Activated T-helper 9 cell treated with anti-CD3 and anti-CD28 coated beads, Interleukin-2, amount 50 U/mL, for 16 hours (primary cell): ENCODE measurements around the gene STAM.
"Not testable (repeated sequence)": the region's sequence is repeated elsewhere in the genome, so short reads cannot be mapped to it uniquely, and the experiment has no call there.

Experiments used
- DNase-seq: peaks from one replicate; pipeline ENCODE4 v3.0.0-alpha.2; 2020; ENCODE audit warnings: low read depth

Gene STAM

GRCh38 chr10:17676919-17677318 is 33.0 kb downstream of the STAM start:
- no peak for DNase-seq

- DNase-seq: no peak
Measured at GRCh38 chr10:17682236-17682946, 38.4 kb downstream of the STAM start.

- no peak for DNase-seq
Measured at GRCh38 chr10:17683541-17683940, 39.6 kb downstream of the STAM start.

GRCh38 chr10:17684537-17684936 is 40.6 kb downstream of the STAM start:
- no peak for DNase-seq

GRCh38 chr10:17685233-17685840 is 41.4 kb downstream of the STAM start:
- DNase-seq: peak; percentile 6

GRCh38 chr10:17687117-17687831 is 43.3 kb downstream of the STAM start:
- no peak for DNase-seq

- DNase-seq: no peak
Measured at GRCh38 chr10:17689137-17689536, 45.2 kb downstream of the STAM start.

- DNase-seq: no peak
Measured at GRCh38 chr10:17693009-17693408, 49.1 kb downstream of the STAM start.

- DNase-seq: no peak
Measured at GRCh38 chr10:17698696-17699095, 54.7 kb downstream of the STAM start.

GRCh38 chr10:17701301-17701700 is 57.4 kb downstream of the STAM start:
- no peak for DNase-seq

- no peak for DNase-seq
Measured at GRCh38 chr10:17703706-17704105, 59.8 kb downstream of the STAM start.

GRCh38 chr10:17708821-17709220 is 64.9 kb downstream of the STAM start:
- no peak for DNase-seq

- DNase-seq: no peak
Measured at GRCh38 chr10:17709492-17709891, 65.5 kb downstream of the STAM start.

GRCh38 chr10:17710181-17710580 is 66.2 kb downstream of the STAM start:
- DNase-seq: no peak

- DNase-seq: no peak
Measured at GRCh38 chr10:17712053-17712452, 68.1 kb downstream of the STAM start.

- DNase-seq: no peak
Measured at GRCh38 chr10:17712717-17713471, 68.9 kb downstream of the STAM start.

- DNase-seq: no peak
Measured at GRCh38 chr10:17713758-17714157, 69.8 kb downstream of the STAM start.

- DNase-seq: no peak
Measured at GRCh38 chr10:17716161-17716560, 72.2 kb downstream of the STAM start.

- DNase-seq: not testable (repeated sequence)
Measured at GRCh38 chr10:17722317-17723014, 78.5 kb downstream of the STAM start.

GRCh38 chr10:17725703-17726102 is 81.8 kb downstream of the STAM start:
- no peak for DNase-seq

- no peak for DNase-seq
Measured at GRCh38 chr10:17729630-17730029, 85.7 kb downstream of the STAM start.

- DNase-seq: no peak
Measured at GRCh38 chr10:17730667-17731066, 86.7 kb downstream of the STAM start.
